HUES6 (cell line): ENCODE results near the gene SLC66A3.

ENCODE experiments used
- H3K27ac ChIP-seq: 2 replicates; pipeline ENCODE4 v1.7.0; 2013; ENCODE audit warnings: low read depth, mild to moderate bottlenecking, low read length, inconsistent platforms
- H3K27me3 ChIP-seq: 2 replicates; pipeline ENCODE4 v1.6.1; 2013; ENCODE audit warnings: low read length; ENCODE audit not compliant: control insufficient read depth, insufficient read depth
- H3K36me3 ChIP-seq: 2 replicates; pipeline ENCODE4 v1.6.1; 2013; ENCODE audit warnings: low read length; ENCODE audit not compliant: control insufficient read depth, insufficient read depth
- H3K4me1 ChIP-seq: 2 replicates; pipeline ENCODE4 v1.6.1; 2013; ENCODE audit warnings: low read length; ENCODE audit not compliant: control insufficient read depth, insufficient read depth
- H3K4me3 ChIP-seq: 2 replicates; pipeline ENCODE4 v1.5.1; 2013; ENCODE audit warnings: low read depth, low read length
- H3K9ac ChIP-seq: one replicate; pipeline ENCODE4 v1.6.1; 2013; ENCODE audit warnings: mild to moderate bottlenecking, low read length
- H3K9me3 ChIP-seq: 2 replicates; pipeline ENCODE4 v1.6.1; 2013; ENCODE audit warnings: low read depth, low read length; ENCODE audit not compliant: control insufficient read depth, insufficient read depth

SLC66A3 gene

GRCh38 chr2:11141319-11141718, 13.9 kb upstream of the SLC66A3 start:
- Histone ChIP-seq H3K9me3 (no peaks in the 10 kb centered on the region), H3K4me3 (no peak overlapping the region), H3K9ac (no peak overlapping the region), H3K27ac (no peak overlapping the region), H3K4me1 (no peaks in the 10 kb centered on the region), H3K36me3 (no peaks in the 10 kb centered on the region), H3K27me3 (no peaks in the 10 kb centered on the region)

- H3K36me3 ChIP-seq, result no peaks in the 10 kb centered on the region
- H3K27me3 ChIP-seq, result no peaks in the 10 kb centered on the region
- no peak overlapping the region for H3K9ac ChIP-seq
- no peaks in the 10 kb centered on the region for H3K4me1 ChIP-seq
- H3K27ac ChIP-seq, result no peak overlapping the region
- 0 out of 2 replicates have a peak, but pooled peaks cover 3% of the 10 kb centered on the region for H3K9me3 ChIP-seq
- no peak overlapping the region for H3K4me3 ChIP-seq
Measured at GRCh38 chr2:11142330-11142729, 12.9 kb upstream of the SLC66A3 start.

GRCh38 chr2:11142987-11143386, 12.3 kb upstream of the SLC66A3 start:
- no peak overlapping the region for H3K4me3 ChIP-seq
- no peaks in the 10 kb centered on the region for H3K27me3 ChIP-seq
- H3K4me1 ChIP-seq, result no peaks in the 10 kb centered on the region
- 0 out of 2 replicates have a peak, but pooled peaks cover 8% of the 10 kb centered on the region for H3K9me3 ChIP-seq
- H3K27ac ChIP-seq, result no peak overlapping the region
- H3K36me3 ChIP-seq, result no peaks in the 10 kb centered on the region
- H3K9ac ChIP-seq, result no peak overlapping the region

- Histone ChIP-seq H3K9ac (no peak overlapping the region), H3K4me1 (no peaks in the 10 kb centered on the region), H3K9me3 (0 out of 2 replicates have a peak, but pooled peaks cover 8% of the 10 kb centered on the region), H3K27ac (no peak overlapping the region), H3K27me3 (no peaks in the 10 kb centered on the region), H3K36me3 (no peaks in the 10 kb centered on the region), H3K4me3 (no peak overlapping the region)
Measured at GRCh38 chr2:11144077-11144737, 11.1 kb upstream of the SLC66A3 start.

GRCh38 chr2:11144738-11145079, 10.6 kb upstream of the SLC66A3 start:
- H3K4me1 ChIP-seq, result no peaks in the 10 kb centered on the region
- no peak overlapping the region for H3K4me3 ChIP-seq
- H3K36me3 ChIP-seq, result no peaks in the 10 kb centered on the region
- H3K27ac ChIP-seq, result no peak overlapping the region
- no peak overlapping the region for H3K9ac ChIP-seq
- no peaks in the 10 kb centered on the region for H3K27me3 ChIP-seq
- 0 out of 2 replicates have a peak, but pooled peaks cover 8% of the 10 kb centered on the region for H3K9me3 ChIP-seq

- no peaks in the 10 kb centered on the region for H3K4me1 ChIP-seq
- H3K9ac ChIP-seq, result no peak overlapping the region
- H3K27ac ChIP-seq, result no peak overlapping the region
- H3K9me3 ChIP-seq, result 0 out of 2 replicates have a peak, but pooled peaks cover 8% of the 10 kb centered on the region
- H3K4me3 ChIP-seq, result no peak overlapping the region
- H3K27me3 ChIP-seq, result no peaks in the 10 kb centered on the region
- no peaks in the 10 kb centered on the region for H3K36me3 ChIP-seq
Measured at GRCh38 chr2:11145350-11145749, 9.9 kb upstream of the SLC66A3 start.

GRCh38 chr2:11146076-11146475, 9.2 kb upstream of the SLC66A3 start:
- Histone ChIP-seq H3K27me3 (no peaks in the 10 kb centered on the region), H3K36me3 (no peaks in the 10 kb centered on the region), H3K9me3 (0 out of 2 replicates have a peak, but pooled peaks cover 8% of the 10 kb centered on the region), H3K27ac (no peak overlapping the region), H3K4me1 (no peaks in the 10 kb centered on the region), H3K9ac (no peak overlapping the region), H3K4me3 (no peak overlapping the region)

- no peak overlapping the region for H3K9ac ChIP-seq
- no peak overlapping the region for H3K4me3 ChIP-seq
- H3K27ac ChIP-seq, result no peak overlapping the region
- H3K9me3 ChIP-seq, result 0 out of 2 replicates have a peak, but pooled peaks cover 8% of the 10 kb centered on the region
- no peaks in the 10 kb centered on the region for H3K4me1 ChIP-seq
- no peaks in the 10 kb centered on the region for H3K27me3 ChIP-seq
- no peaks in the 10 kb centered on the region for H3K36me3 ChIP-seq
Measured at GRCh38 chr2:11147263-11147662, 8.0 kb upstream of the SLC66A3 start.

GRCh38 chr2:11152591-11152990, 2.7 kb upstream of the SLC66A3 start:
- H3K27me3 ChIP-seq, result peaks cover 29% of the 10 kb centered on the region
- H3K27ac ChIP-seq, result no peak overlapping the region
- peaks cover 8% of the 10 kb centered on the region; the same call in 1 of the 2 replicates for H3K4me1 ChIP-seq
- H3K4me3 ChIP-seq, result no peak overlapping the region
- H3K36me3 ChIP-seq, result no peaks in the 10 kb centered on the region
- 0 out of 2 replicates have a peak, but pooled peaks cover 3% of the 10 kb centered on the region for H3K9me3 ChIP-seq
- no peak overlapping the region for H3K9ac ChIP-seq

GRCh38 chr2:11154016-11154922, 998 bp upstream of the SLC66A3 start:
- peaks cover 29% of the 10 kb centered on the region for H3K27me3 ChIP-seq
- H3K27ac ChIP-seq, result peak overlapping the region; percentile 66; the same call in 1 of the 2 replicates
- H3K9ac ChIP-seq, result peak overlapping the region; percentile 71

GRCh38 chr2:11154923-11155380, 315 bp upstream of the SLC66A3 start:
- Histone ChIP-seq H3K9ac (peak overlapping the region; percentile 71), H3K27me3 (peaks cover 29% of the 10 kb centered on the region), H3K4me1 (peaks cover 14% of the 10 kb centered on the region; the same call in 1 of the 2 replicates), H3K36me3 (no peaks in the 10 kb centered on the region), H3K4me3 (peak overlapping the region; percentile 80), H3K9me3 (no peaks in the 10 kb centered on the region), H3K27ac (peak overlapping the region; percentile 66; the same call in 1 of the 2 replicates)

More at GRCh38 chr2:11154016-11154922, 998 bp upstream of the SLC66A3 start:
- Histone ChIP-seq H3K9me3 (no peaks in the 10 kb centered on the region), H3K4me3 (peak overlapping the region; percentile 58), H3K4me1 (peaks cover 11% of the 10 kb centered on the region; the same call in 1 of the 2 replicates), H3K36me3 (no peaks in the 10 kb centered on the region)
